Hepatic stellate cell (primary cell): ENCODE measurements around the gene RBFA.
"Not testable (repeated sequence)": the region's sequence is repeated elsewhere in the genome, so short reads cannot be mapped to it uniquely, and the experiment has no call there.

Experiments used
- DNase-seq: peaks from one replicate; pipeline ENCODE4 v3.0.0; 2011; ENCODE audit warnings: low spot score

RBFA gene

GRCh38 chr18:80034068-80034851 lies at the start of gene RBFA:
Gene RBFA, plus strand, starts transcription at chr18:80034434. Its CDS starts 62 bp downstream, at chr18:80034496.
- DNase-seq, result peak; percentile 94

- DNase-seq, result no peak
Measured at GRCh38 chr18:79985172-79985571, 49.1 kb upstream of the RBFA start.

- peak; percentile 21 for DNase-seq
Measured at GRCh38 chr18:79986726-79987125, 47.5 kb upstream of the RBFA start.

GRCh38 chr18:79987566-79987965 lies 46.7 kb upstream of the RBFA start:
- DNase-seq, result peak; percentile 43

- DNase-seq, result peak; percentile 62
Measured at GRCh38 chr18:79988071-79988450, 46.2 kb upstream of the RBFA start.

GRCh38 chr18:79988451-79989194 lies 45.6 kb upstream of the RBFA start, which contains the start of gene TXNL4A:
Gene TXNL4A, minus strand, starts transcription at chr18:79988563. Its CDS starts 171 bp downstream, at chr18:79988392.
- peak; percentile 84 for DNase-seq

- DNase-seq, result no peak
Measured at GRCh38 chr18:79989195-79989497, 45.1 kb upstream of the RBFA start.

GRCh38 chr18:79991494-79991893 lies 42.7 kb upstream of the RBFA start:
- DNase-seq, result no peak

- not testable (repeated sequence) for DNase-seq
Measured at GRCh38 chr18:79999701-80000100, 34.5 kb upstream of the RBFA start.

- DNase-seq, result no peak
Measured at GRCh38 chr18:80000877-80001276, 33.4 kb upstream of the RBFA start.

- no peak for DNase-seq
Measured at GRCh38 chr18:80002468-80002867, 31.8 kb upstream of the RBFA start.

GRCh38 chr18:80004600-80005342 lies 29.5 kb upstream of the RBFA start:
- no peak for DNase-seq

GRCh38 chr18:80006724-80007123 lies 27.5 kb upstream of the RBFA start:
- no peak for DNase-seq

GRCh38 chr18:80009661-80010550 lies 24.3 kb upstream of the RBFA start:
- DNase-seq, result peak; percentile 85

- no peak for DNase-seq
Measured at GRCh38 chr18:80010551-80010906, 23.7 kb upstream of the RBFA start.

GRCh38 chr18:80011496-80012137 lies 22.6 kb upstream of the RBFA start:
- not testable (repeated sequence) for DNase-seq

- DNase-seq, result no peak
Measured at GRCh38 chr18:80012714-80013113, 21.5 kb upstream of the RBFA start.

GRCh38 chr18:80022613-80023012 lies 11.6 kb upstream of the RBFA start:
- DNase-seq, result no peak

GRCh38 chr18:80023173-80023572 lies 11.1 kb upstream of the RBFA start:
- DNase-seq, result no peak

GRCh38 chr18:80026363-80026762 lies 7.9 kb upstream of the RBFA start:
- DNase-seq, result no peak

- DNase-seq, result not testable (repeated sequence)
Measured at GRCh38 chr18:80027719-80028118, 6.5 kb upstream of the RBFA start.
